ENCODE data around the gene DEUP1. TPM values are rescaled to one million over a fixed set of nuclear protein-coding genes. Genes with fewer than 3 reads are reported as not detected.

The DEUP1 gene
- total RNA-seq, 2 donors from 2014 or later = not detected

GRCh38 chr11:93394488-93394887 is 63.9 kb downstream of the DEUP1 start:
- Histone ChIP-seq H3K27ac (no peak overlapping the region), H3K36me3 (no peaks in the 10 kb centered on the region), H3K9me3 (no peaks in the 10 kb centered on the region), H3K27me3 (no peaks in the 10 kb centered on the region), H3K4me1 (no peaks in the 10 kb centered on the region), H3K4me3 (no peak overlapping the region)
- no peak for TF ChIP-seq CTCF (IDR thresholded peaks at IDR 0.05)
- DNase-seq (ENCODE audit: low spot score) = no peak

- DNase-seq (ENCODE audit: low spot score) = no peak
- H3K27me3 ChIP-seq = no peaks in the 10 kb centered on the region
Measured at GRCh38 chr11:93396316-93396715, 65.8 kb downstream of the DEUP1 start.

GRCh38 chr11:93403930-93404329 is 73.4 kb downstream of the DEUP1 start:
- H3K9me3 ChIP-seq = no peaks in the 10 kb centered on the region
- TF ChIP-seq CTCF (IDR thresholded peaks at IDR 0.05) = no peak
- H3K4me1 ChIP-seq = no peaks in the 10 kb centered on the region
- DNase-seq (ENCODE audit: low spot score) = no peak
- H3K36me3 ChIP-seq = no peaks in the 10 kb centered on the region
- H3K4me3 ChIP-seq = no peak overlapping the region
- no peak overlapping the region for H3K27ac ChIP-seq
- H3K27me3 ChIP-seq = no peaks in the 10 kb centered on the region

More at GRCh38 chr11:93396316-93396715, 65.8 kb downstream of the DEUP1 start:
- no peaks in the 10 kb centered on the region for H3K36me3 ChIP-seq
- no peak overlapping the region for H3K27ac ChIP-seq
- no peak overlapping the region for H3K4me3 ChIP-seq
- H3K9me3 ChIP-seq = no peaks in the 10 kb centered on the region
- no peaks in the 10 kb centered on the region for H3K4me1 ChIP-seq
- TF ChIP-seq CTCF (IDR thresholded peaks at IDR 0.05) = no peak

GRCh38 chr11:93407777-93408401 is 77.3 kb downstream of the DEUP1 start:
- Histone ChIP-seq H3K4me1 (no peaks in the 10 kb centered on the region), H3K27me3 (no peaks in the 10 kb centered on the region), H3K36me3 (no peaks in the 10 kb centered on the region), H3K9me3 (no peaks in the 10 kb centered on the region), H3K27ac (no peak overlapping the region), H3K4me3 (no peak overlapping the region)
- no peak for DNase-seq (ENCODE audit: low spot score)
- TF ChIP-seq CTCF (IDR thresholded peaks at IDR 0.05) = no peak

GRCh38 chr11:93410441-93410840 is 79.9 kb downstream of the DEUP1 start:
- DNase-seq (ENCODE audit: low spot score) = no peak
- Histone ChIP-seq H3K36me3 (no peaks in the 10 kb centered on the region), H3K27me3 (no peaks in the 10 kb centered on the region), H3K4me3 (no peak overlapping the region), H3K27ac (no peak overlapping the region), H3K4me1 (no peaks in the 10 kb centered on the region), H3K9me3 (no peaks in the 10 kb centered on the region)
- no peak for TF ChIP-seq CTCF (IDR thresholded peaks at IDR 0.05)

GRCh38 chr11:93411705-93412104 is 81.2 kb downstream of the DEUP1 start:
- Histone ChIP-seq H3K9me3 (no peaks in the 10 kb centered on the region), H3K4me1 (no peaks in the 10 kb centered on the region), H3K27me3 (no peaks in the 10 kb centered on the region), H3K36me3 (no peaks in the 10 kb centered on the region), H3K4me3 (no peak overlapping the region), H3K27ac (no peak overlapping the region)
- no peak for DNase-seq (ENCODE audit: low spot score)
- TF ChIP-seq CTCF (IDR thresholded peaks at IDR 0.05) = no peak

Measured in right atrium auricular region (tissue), 2 donors.